ENCODE results near the gene QKI. TPM values are rescaled to one million over a fixed set of nuclear protein-coding genes. Genes with fewer than 3 reads are reported as not detected.

Gene QKI
- total RNA-seq, 1 donor from 2014 or later = 267 TPM

DNA sequence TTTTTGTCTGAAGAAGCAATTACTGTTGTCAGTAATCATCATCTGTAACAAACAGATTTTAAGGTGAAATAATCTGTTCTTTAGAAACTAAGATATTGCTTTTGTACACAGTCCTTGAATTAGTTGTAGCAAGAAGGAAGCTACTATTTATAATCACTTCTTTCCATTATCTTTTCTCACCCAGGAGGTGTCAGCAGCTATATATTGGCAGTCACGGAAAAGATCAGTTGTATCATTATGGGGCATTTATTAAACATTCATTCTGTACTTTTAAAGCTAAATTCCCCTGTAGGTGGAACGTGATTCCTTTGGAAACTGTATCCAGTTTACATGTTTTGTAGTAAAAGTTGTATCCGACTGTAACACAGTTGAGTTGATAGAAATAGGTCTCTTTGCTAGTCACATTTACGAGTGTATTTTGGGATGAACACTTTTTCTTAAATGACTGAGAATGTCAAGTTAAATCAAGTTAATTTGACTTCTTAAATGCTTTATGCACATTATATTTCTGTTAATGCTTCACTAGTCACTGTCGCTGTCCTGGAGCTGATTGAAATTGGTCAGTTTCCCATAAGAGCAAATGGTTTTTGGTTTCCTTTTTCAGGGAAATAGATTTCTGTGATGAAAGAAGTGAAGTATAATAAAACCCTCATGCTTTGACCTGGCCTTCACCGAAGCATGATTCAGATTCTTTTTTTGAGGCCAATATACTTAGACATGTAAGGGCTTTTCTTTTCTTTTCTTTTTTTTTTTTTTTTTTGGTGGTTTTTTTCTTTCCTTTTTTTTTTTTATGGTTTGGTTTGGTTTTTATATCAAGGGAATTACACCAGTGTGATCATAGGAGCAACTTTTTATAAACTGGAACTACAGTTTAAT is 5.1 kb downstream of the QKI start:
- Mint-ChIP-seq H3K4me1 (peaks cover 63% of the 10 kb centered on the region), H3K9me3 (no peaks in the 10 kb centered on the region), H3K36me3 (ENCODE audit: low read depth) (peaks cover 2% of the 10 kb centered on the region), H3K4me3 (peak overlapping the region; percentile 89), H3K27ac (ENCODE audit: unreplicated experiment) (no peak overlapping the region), H3K27me3 (ENCODE audit: low read depth) (no peaks in the 10 kb centered on the region)
- DNase-seq (ENCODE audit: low read depth, low spot score) = no peak
- no peak for TF ChIP-seq CTCF (conservative IDR thresholded peaks at IDR 0.05)

GRCh38 chr6:163420289-163420614 is 5.7 kb downstream of the QKI start:
- Mint-ChIP-seq H3K36me3 (ENCODE audit: low read depth) (peaks cover 2% of the 10 kb centered on the region), H3K27ac (ENCODE audit: unreplicated experiment) (no peak overlapping the region), H3K4me1 (peaks cover 68% of the 10 kb centered on the region), H3K27me3 (ENCODE audit: low read depth) (no peaks in the 10 kb centered on the region), H3K4me3 (peak overlapping the region; percentile 89), H3K9me3 (no peaks in the 10 kb centered on the region)
- DNase-seq (ENCODE audit: low read depth, low spot score) = no peak
- no peak for TF ChIP-seq CTCF (conservative IDR thresholded peaks at IDR 0.05)

DNA sequence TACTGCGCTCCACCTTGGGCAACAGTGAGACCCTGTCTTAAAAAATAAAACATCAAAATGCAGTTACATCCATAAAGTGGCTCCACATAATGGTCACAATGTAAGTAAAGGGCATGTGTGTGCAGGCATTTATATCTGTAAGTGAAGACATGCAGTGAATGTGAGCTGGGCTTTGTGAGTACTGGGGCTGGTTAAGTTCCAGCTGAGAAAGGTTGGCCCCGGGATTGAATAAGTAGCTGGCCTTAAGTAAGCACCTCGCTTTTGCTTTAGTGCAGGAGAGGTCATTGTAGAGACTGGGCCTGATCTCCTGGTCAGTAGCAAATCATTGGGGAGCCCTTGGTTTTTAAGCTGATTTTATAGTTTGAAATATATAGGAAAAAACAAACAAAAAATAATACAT is 8.0 kb downstream of the QKI start:
- Mint-ChIP-seq H3K27ac (ENCODE audit: unreplicated experiment) (no peak overlapping the region), H3K4me1 (peaks cover 73% of the 10 kb centered on the region)

DNA sequence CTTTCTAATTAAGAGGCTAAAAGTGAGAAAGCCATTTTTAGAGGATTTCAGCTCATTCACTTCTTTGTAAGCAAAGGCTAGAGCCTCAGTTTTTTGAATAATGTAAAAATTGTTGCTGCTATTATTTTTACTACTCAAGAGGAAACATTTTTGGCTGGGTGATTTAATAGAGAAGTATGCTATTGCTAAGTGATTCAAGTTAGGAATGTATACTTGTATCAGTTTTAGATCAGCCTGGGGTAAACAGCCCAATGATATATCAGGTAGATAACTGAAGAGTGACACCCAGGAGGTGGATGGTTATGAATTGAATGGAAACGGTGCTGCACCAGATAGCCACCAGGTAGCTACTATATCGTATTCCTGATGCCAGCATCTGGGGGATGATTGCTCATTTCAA is 9.2 kb downstream of the QKI start:
- Mint-ChIP-seq H3K4me1 (peaks cover 73% of the 10 kb centered on the region), H3K36me3 (ENCODE audit: low read depth) (no peaks in the 10 kb centered on the region), H3K27me3 (ENCODE audit: low read depth) (no peaks in the 10 kb centered on the region), H3K9me3 (no peaks in the 10 kb centered on the region), H3K27ac (ENCODE audit: unreplicated experiment) (no peak overlapping the region), H3K4me3 (peak overlapping the region; percentile 11)
- no peak for TF ChIP-seq CTCF (conservative IDR thresholded peaks at IDR 0.05)
- DNase-seq (ENCODE audit: low read depth, low spot score) = no peak

More for the DNA sequence above, 8.0 kb downstream of the QKI start:
- Mint-ChIP-seq H3K4me3 (peak overlapping the region; percentile 43), H3K36me3 (ENCODE audit: low read depth) (peaks cover 2% of the 10 kb centered on the region), H3K9me3 (no peaks in the 10 kb centered on the region), H3K27me3 (ENCODE audit: low read depth) (no peaks in the 10 kb centered on the region)
- no peak for TF ChIP-seq CTCF (conservative IDR thresholded peaks at IDR 0.05)
- DNase-seq (ENCODE audit: low read depth, low spot score) = no peak

GRCh38 chr6:163427498-163428254 is 13.2 kb downstream of the QKI start:
- Mint-ChIP-seq H3K27me3 (ENCODE audit: low read depth) (no peaks in the 10 kb centered on the region), H3K4me3 (no peak overlapping the region), H3K9me3 (no peaks in the 10 kb centered on the region), H3K4me1 (peaks cover 69% of the 10 kb centered on the region), H3K27ac (ENCODE audit: unreplicated experiment) (no peak overlapping the region), H3K36me3 (ENCODE audit: low read depth) (no peaks in the 10 kb centered on the region)
- DNase-seq (ENCODE audit: low read depth, low spot score) = no peak
- TF ChIP-seq CTCF (conservative IDR thresholded peaks at IDR 0.05) = peak; percentile 70
